ENCODE measurements around the gene HBS1L.

DNA sequence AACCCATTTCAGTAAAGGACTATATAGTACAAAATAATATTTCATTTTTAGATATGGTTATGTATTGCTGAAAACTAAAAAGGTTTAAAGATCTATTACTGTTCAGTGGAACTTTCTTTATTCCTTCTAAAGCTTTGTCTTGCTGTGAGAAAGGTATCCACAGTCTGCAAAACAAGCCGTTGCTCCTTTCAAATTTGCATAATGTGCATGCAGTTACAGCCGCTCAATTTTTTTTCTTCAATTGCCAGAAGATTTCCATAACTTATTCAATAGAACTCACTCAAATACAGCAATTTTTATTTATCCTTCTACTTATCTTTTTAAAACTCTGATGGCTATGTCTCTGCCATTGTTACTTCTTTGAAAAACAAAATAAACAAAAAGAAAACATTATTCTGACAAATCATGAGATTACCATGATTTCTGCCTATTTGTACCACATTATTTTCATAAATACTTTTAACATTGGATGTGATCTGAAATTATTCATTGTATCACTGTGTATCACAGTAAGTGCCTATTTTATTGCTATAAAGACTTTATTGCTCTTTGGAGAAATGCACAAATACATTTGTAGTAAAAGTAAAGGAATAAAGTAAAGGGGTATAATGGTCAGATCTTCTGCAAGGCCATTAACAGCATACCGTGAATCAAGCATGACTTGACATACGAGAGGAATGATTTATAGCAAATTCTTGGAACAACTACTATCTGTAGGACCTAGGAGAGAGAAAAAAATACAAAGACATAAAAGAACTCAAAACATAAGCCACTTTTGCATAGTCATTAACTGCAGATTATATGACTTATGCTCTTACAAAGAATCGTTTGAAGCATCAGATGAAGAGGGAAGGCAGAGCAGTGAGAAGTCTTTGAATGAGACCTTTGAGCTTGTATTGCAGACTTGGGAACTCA, 29.6 kb upstream of the HBS1L start:
- TF ChIP-seq, protein P1, sequence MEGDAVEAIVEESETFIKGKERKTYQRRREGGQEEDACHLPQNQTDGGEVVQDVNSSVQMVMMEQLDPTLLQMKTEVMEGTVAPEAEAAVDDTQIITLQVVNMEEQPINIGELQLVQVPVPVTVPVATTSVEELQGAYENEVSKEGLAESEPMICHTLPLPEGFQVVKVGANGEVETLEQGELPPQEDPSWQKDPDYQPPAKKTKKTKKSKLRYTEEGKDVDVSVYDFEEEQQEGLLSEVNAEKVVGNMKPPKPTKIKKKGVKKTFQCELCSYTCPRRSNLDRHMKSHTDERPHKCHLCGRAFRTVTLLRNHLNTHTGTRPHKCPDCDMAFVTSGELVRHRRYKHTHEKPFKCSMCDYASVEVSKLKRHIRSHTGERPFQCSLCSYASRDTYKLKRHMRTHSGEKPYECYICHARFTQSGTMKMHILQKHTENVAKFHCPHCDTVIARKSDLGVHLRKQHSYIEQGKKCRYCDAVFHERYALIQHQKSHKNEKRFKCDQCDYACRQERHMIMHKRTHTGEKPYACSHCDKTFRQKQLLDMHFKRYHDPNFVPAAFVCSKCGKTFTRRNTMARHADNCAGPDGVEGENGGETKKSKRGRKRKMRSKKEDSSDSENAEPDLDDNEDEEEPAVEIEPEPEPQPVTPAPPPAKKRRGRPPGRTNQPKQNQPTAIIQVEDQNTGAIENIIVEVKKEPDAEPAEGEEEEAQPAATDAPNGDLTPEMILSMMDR (IDR thresholded peaks at IDR 0.05 in 2 of 3, conservative IDR thresholded peaks at IDR 0.05 in 1 of 3; ENCODE audit: borderline replicate concordance in 1 of 3, insufficient read depth in 1 of 3, low read depth in 2 of 3, low read length in 2 of 3): no peak
- no peak for TF ChIP-seq EGR1 (IDR thresholded peaks at IDR 0.05; ENCODE audit: low read depth)
- TF ChIP-seq POLR2A (IDR thresholded peaks at IDR 0.05; ENCODE audit: borderline replicate concordance, extremely low read depth, insufficient read depth, insufficient read length): no peak
- no peak for TF ChIP-seq EZH2 (IDR thresholded peaks at IDR 0.05)
- TF ChIP-seq ZNF274 (IDR thresholded peaks at IDR 0.05; ENCODE audit: low read depth, low read length): no peak
- TF ChIP-seq, protein P2, sequence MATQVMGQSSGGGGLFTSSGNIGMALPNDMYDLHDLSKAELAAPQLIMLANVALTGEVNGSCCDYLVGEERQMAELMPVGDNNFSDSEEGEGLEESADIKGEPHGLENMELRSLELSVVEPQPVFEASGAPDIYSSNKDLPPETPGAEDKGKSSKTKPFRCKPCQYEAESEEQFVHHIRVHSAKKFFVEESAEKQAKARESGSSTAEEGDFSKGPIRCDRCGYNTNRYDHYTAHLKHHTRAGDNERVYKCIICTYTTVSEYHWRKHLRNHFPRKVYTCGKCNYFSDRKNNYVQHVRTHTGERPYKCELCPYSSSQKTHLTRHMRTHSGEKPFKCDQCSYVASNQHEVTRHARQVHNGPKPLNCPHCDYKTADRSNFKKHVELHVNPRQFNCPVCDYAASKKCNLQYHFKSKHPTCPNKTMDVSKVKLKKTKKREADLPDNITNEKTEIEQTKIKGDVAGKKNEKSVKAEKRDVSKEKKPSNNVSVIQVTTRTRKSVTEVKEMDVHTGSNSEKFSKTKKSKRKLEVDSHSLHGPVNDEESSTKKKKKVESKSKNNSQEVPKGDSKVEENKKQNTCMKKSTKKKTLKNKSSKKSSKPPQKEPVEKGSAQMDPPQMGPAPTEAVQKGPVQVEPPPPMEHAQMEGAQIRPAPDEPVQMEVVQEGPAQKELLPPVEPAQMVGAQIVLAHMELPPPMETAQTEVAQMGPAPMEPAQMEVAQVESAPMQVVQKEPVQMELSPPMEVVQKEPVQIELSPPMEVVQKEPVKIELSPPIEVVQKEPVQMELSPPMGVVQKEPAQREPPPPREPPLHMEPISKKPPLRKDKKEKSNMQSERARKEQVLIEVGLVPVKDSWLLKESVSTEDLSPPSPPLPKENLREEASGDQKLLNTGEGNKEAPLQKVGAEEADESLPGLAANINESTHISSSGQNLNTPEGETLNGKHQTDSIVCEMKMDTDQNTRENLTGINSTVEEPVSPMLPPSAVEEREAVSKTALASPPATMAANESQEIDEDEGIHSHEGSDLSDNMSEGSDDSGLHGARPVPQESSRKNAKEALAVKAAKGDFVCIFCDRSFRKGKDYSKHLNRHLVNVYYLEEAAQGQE (IDR thresholded peaks at IDR 0.05; ENCODE audit: low read depth): no peak
- TF ChIP-seq SRF (IDR thresholded peaks at IDR 0.05; ENCODE audit: low read depth): no peak
- TF ChIP-seq SIN3A (IDR thresholded peaks at IDR 0.05; ENCODE audit: low read depth): no peak
- TF ChIP-seq, protein P3, sequence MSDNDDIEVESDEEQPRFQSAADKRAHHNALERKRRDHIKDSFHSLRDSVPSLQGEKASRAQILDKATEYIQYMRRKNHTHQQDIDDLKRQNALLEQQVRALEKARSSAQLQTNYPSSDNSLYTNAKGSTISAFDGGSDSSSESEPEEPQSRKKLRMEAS (IDR thresholded peaks at IDR 0.05): no peak
- TF ChIP-seq POLR2AphosphoS5 (IDR thresholded peaks at IDR 0.05; ENCODE audit: low read depth, low read length): no peak
